Ishikawa (cell line): ENCODE measurements around the gene RAVER2.

ENCODE experiments used
- CREB1 ChIP-seq: IDR thresholded peaks from 2 replicates; pipeline ENCODE4 v1.6.1; 2012; ENCODE audit warnings: low read depth
- EGR1 ChIP-seq: IDR thresholded peaks from 2 replicates; pipeline ENCODE4 v1.6.1; 2012
- EP300 ChIP-seq: IDR thresholded peaks from 2 replicates; pipeline ENCODE4 v1.6.1; 2012; ENCODE audit warnings: borderline replicate concordance
- FOXM1 ChIP-seq: IDR thresholded peaks from 2 replicates; pipeline ENCODE4 v1.6.1; 2012; ENCODE audit warnings: low read depth, borderline replicate concordance
- MAX ChIP-seq: IDR thresholded peaks from 2 replicates; pipeline ENCODE4 v1.6.1; 2012
- NFIC ChIP-seq: IDR thresholded peaks from 2 replicates; pipeline ENCODE4 v1.6.1; 2012
- RAD21 ChIP-seq: IDR thresholded peaks from 2 replicates; pipeline ENCODE4 v1.6.1; 2012; ENCODE audit warnings: low read depth
- REST ChIP-seq: IDR thresholded peaks from 2 replicates; pipeline ENCODE4 v1.6.1; 2012; ENCODE audit warnings: low read depth, mild to moderate bottlenecking
- TAF1 ChIP-seq: IDR thresholded peaks from 2 replicates; pipeline ENCODE4 v1.6.1; 2012; ENCODE audit warnings: low read depth, mild to moderate bottlenecking
- TCF12 ChIP-seq: IDR thresholded peaks from 2 replicates; pipeline ENCODE4 v1.6.1; 2012; ENCODE audit warnings: low read depth
- ZBTB7A ChIP-seq: IDR thresholded peaks from 2 replicates; pipeline ENCODE4 v1.6.1; 2012; ENCODE audit warnings: low read depth

GRCh38 chr1:64877598-64877997 lies 132.7 kb downstream of the RAVER2 start:
- no peak for TF ChIP-seq CREB1
- no peak for TF ChIP-seq FOXM1
- no peak for TF ChIP-seq EP300
- no peak for TF ChIP-seq NFIC
- no peak for TF ChIP-seq TAF1
- TF ChIP-seq RAD21, result no peak
- TF ChIP-seq ZBTB7A, result no peak
- no peak for TF ChIP-seq MAX
- TF ChIP-seq EGR1, result no peak
- TF ChIP-seq TCF12, result no peak
- no peak for TF ChIP-seq REST
